ENCODE results near the gene MATN1.
A peak's percentile ranks its signal among the peaks of the same experiment; 100 is the strongest.

The MATN1 gene

DNA sequence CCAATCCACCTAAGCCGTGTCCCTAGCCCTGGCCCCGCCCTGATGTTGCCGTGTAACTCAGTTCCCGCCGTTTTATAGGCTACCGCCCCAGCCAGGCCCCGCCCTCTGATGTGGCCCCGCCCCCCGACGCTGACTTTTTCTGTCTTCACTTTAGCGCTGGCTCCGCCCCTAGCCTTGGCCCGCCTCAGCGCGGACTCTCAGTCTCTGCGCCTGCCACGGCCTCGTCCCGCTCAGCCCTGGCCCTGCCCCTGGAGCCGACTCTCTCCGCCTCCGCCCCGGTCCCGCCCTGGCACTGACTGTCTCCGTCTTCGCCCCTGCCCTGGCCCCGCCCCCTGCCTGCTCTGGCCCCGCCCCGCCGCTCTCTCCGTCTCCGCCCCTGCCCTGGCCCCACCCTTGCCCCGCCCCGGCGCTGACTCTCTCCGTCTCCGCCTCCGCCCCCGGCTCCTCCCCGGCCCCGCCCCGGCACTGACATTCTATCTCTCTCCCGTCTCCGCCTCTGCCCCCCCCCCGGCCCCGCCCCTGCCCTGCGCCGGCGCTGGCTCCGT lies 5.2 kb downstream of the MATN1 start:
- H3K27ac ChIP-seq (ENCODE audit: insufficient read depth, low read length, poor library complexity, severe bottlenecking), result peak overlapping the region; percentile 100
- H3K4me3 ChIP-seq (ENCODE audit: insufficient read depth, low read depth, low read length, poor library complexity, severe bottlenecking), result peak overlapping the region; percentile 33
- peaks cover 10% of the 10 kb centered on the region for H3K4me1 ChIP-seq (ENCODE audit: control insufficient read depth, insufficient read depth, low read length, poor library complexity, severe bottlenecking)
- no peaks in the 10 kb centered on the region for H3K9me3 ChIP-seq (ENCODE audit: control insufficient read depth, low read length)
- DNase-seq, result peak; percentile 99
- H3K27me3 ChIP-seq (replicated peaks; ENCODE audit: control insufficient read depth, insufficient read depth, low read length, poor library complexity, severe bottlenecking), result no peaks in the 10 kb centered on the region
- H3K36me3 ChIP-seq (ENCODE audit: control insufficient read depth, insufficient read depth, low read length), result no peaks in the 10 kb centered on the region

- Histone ChIP-seq H3K9me3 (ENCODE audit: control insufficient read depth, low read length) (no peaks in the 10 kb centered on the region), H3K27me3 (replicated peaks; ENCODE audit: control insufficient read depth, insufficient read depth, low read length, poor library complexity, severe bottlenecking) (no peaks in the 10 kb centered on the region)
- no peak for DNase-seq
Observed at GRCh38 chr1:30716646-30717045, 6.7 kb downstream of the MATN1 start.

GRCh38 chr1:30715886-30716285 lies 7.5 kb downstream of the MATN1 start:
- Histone ChIP-seq H3K4me3 (ENCODE audit: insufficient read depth, low read depth, low read length, poor library complexity, severe bottlenecking) (no peak overlapping the region), H3K27ac (ENCODE audit: insufficient read depth, low read length, poor library complexity, severe bottlenecking) (no peak overlapping the region), H3K9me3 (ENCODE audit: control insufficient read depth, low read length) (no peaks in the 10 kb centered on the region), H3K36me3 (ENCODE audit: control insufficient read depth, insufficient read depth, low read length) (no peaks in the 10 kb centered on the region), H3K4me1 (ENCODE audit: control insufficient read depth, insufficient read depth, low read length, poor library complexity, severe bottlenecking) (peaks cover 10% of the 10 kb centered on the region), H3K27me3 (replicated peaks; ENCODE audit: control insufficient read depth, insufficient read depth, low read length, poor library complexity, severe bottlenecking) (no peaks in the 10 kb centered on the region)
- DNase-seq, result no peak

More at GRCh38 chr1:30716646-30717045, 6.7 kb downstream of the MATN1 start:
- Histone ChIP-seq H3K27ac (ENCODE audit: insufficient read depth, low read length, poor library complexity, severe bottlenecking) (no peak overlapping the region), H3K4me3 (ENCODE audit: insufficient read depth, low read depth, low read length, poor library complexity, severe bottlenecking) (no peak overlapping the region), H3K36me3 (ENCODE audit: control insufficient read depth, insufficient read depth, low read length) (no peaks in the 10 kb centered on the region), H3K4me1 (ENCODE audit: control insufficient read depth, insufficient read depth, low read length, poor library complexity, severe bottlenecking) (peaks cover 10% of the 10 kb centered on the region)

- Histone ChIP-seq H3K4me1 (ENCODE audit: control insufficient read depth, insufficient read depth, low read length, poor library complexity, severe bottlenecking) (peaks cover 10% of the 10 kb centered on the region), H3K36me3 (ENCODE audit: control insufficient read depth, insufficient read depth, low read length) (no peaks in the 10 kb centered on the region), H3K9me3 (ENCODE audit: control insufficient read depth, low read length) (no peaks in the 10 kb centered on the region), H3K27ac (ENCODE audit: insufficient read depth, low read length, poor library complexity, severe bottlenecking) (no peak overlapping the region), H3K27me3 (replicated peaks; ENCODE audit: control insufficient read depth, insufficient read depth, low read length, poor library complexity, severe bottlenecking) (no peaks in the 10 kb centered on the region), H3K4me3 (ENCODE audit: insufficient read depth, low read depth, low read length, poor library complexity, severe bottlenecking) (no peak overlapping the region)
- DNase-seq, result no peak
Observed at GRCh38 chr1:30715216-30715615, 8.2 kb downstream of the MATN1 start.

DNA sequence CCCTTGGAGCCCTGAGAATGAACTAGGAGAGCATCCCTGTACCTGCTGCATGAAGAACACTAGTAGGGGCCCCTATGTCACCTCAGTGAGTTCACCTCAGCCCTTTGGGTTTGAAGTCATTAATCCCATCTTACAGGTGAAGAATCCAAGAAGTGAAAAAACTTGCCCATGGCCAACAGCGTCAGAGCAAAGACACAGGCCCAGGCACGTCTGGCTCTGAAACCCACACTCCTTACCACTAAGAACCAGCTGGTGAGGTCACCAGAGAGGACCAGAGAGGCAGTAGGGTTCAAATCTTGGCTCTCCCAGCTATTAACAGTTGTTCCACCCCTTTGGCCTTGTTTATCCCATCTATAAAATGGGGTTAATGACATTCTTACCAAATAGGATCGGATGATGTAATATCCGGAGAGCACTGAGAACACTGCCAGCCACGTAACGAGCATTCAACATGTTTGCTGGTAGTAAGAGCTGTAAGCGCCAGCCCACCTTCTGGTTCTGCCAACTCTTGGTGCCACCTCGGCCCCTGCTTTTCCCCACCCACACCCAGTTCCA lies 8.8 kb downstream of the MATN1 start:
- Histone ChIP-seq H3K27ac (ENCODE audit: insufficient read depth, low read length, poor library complexity, severe bottlenecking) (no peak overlapping the region), H3K27me3 (replicated peaks; ENCODE audit: control insufficient read depth, insufficient read depth, low read length, poor library complexity, severe bottlenecking) (no peaks in the 10 kb centered on the region), H3K4me1 (ENCODE audit: control insufficient read depth, insufficient read depth, low read length, poor library complexity, severe bottlenecking) (peaks cover 10% of the 10 kb centered on the region), H3K4me3 (ENCODE audit: insufficient read depth, low read depth, low read length, poor library complexity, severe bottlenecking) (no peak overlapping the region), H3K9me3 (ENCODE audit: control insufficient read depth, low read length) (no peaks in the 10 kb centered on the region), H3K36me3 (ENCODE audit: control insufficient read depth, insufficient read depth, low read length) (no peaks in the 10 kb centered on the region)
- DNase-seq, result no peak

DNA sequence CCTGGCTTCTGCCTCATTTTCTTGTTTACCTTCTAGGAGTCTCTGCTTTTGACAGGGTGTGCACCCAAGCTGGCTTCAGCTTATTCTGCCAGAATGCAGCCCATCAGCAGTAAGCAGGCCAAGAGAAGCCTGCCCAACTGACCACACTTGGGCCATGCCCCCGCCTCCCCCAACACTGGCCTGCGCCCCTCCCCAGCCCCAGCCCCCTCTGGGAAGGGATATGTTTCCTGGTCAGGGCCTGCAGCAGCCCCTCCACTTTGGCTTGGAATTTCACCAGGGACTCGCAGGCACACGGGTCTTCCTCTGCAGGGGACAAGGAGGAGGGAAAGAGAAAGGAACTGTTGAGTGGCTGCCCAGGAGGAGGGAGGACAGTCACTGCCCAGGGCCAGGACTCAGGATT lies 9.4 kb downstream of the MATN1 start:
- peaks cover 4% of the 10 kb centered on the region for H3K4me1 ChIP-seq (ENCODE audit: control insufficient read depth, insufficient read depth, low read length, poor library complexity, severe bottlenecking)
- no peak overlapping the region for H3K4me3 ChIP-seq (ENCODE audit: insufficient read depth, low read depth, low read length, poor library complexity, severe bottlenecking)
- H3K36me3 ChIP-seq (ENCODE audit: control insufficient read depth, insufficient read depth, low read length), result no peaks in the 10 kb centered on the region
- no peaks in the 10 kb centered on the region for H3K9me3 ChIP-seq (ENCODE audit: control insufficient read depth, low read length)
- no peaks in the 10 kb centered on the region for H3K27me3 ChIP-seq (replicated peaks; ENCODE audit: control insufficient read depth, insufficient read depth, low read length, poor library complexity, severe bottlenecking)
- no peak for DNase-seq
- H3K27ac ChIP-seq (ENCODE audit: insufficient read depth, low read length, poor library complexity, severe bottlenecking), result no peak overlapping the region

- no peak for DNase-seq
- Histone ChIP-seq H3K4me3 (ENCODE audit: insufficient read depth, low read depth, low read length, poor library complexity, severe bottlenecking) (no peak overlapping the region), H3K9me3 (ENCODE audit: control insufficient read depth, low read length) (no peaks in the 10 kb centered on the region), H3K36me3 (ENCODE audit: control insufficient read depth, insufficient read depth, low read length) (no peaks in the 10 kb centered on the region), H3K27ac (ENCODE audit: insufficient read depth, low read length, poor library complexity, severe bottlenecking) (no peak overlapping the region), H3K4me1 (ENCODE audit: control insufficient read depth, insufficient read depth, low read length, poor library complexity, severe bottlenecking) (no peaks in the 10 kb centered on the region), H3K27me3 (replicated peaks; ENCODE audit: control insufficient read depth, insufficient read depth, low read length, poor library complexity, severe bottlenecking) (peaks cover 3% of the 10 kb centered on the region)
Observed at GRCh38 chr1:30713311-30713710, 10.1 kb downstream of the MATN1 start.

DNA sequence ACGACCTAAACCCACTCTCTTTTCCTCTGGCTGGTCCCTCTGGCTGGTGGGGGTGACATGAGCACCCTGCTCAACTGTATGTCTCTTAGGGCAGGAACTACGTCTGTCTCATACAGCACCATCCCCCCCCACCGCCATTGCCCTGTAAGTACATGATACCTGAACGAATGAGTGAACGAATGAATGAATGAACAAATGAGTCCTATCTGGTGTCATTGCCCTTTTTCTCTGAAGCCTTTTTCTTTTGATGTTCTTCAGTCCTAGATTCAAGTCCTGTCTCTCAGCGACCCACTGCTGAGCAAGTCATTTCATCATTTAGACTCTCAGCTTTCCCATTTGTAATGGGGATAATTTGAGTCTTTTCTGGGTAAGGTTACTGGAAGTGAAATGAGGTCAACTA lies 10.8 kb downstream of the MATN1 start:
- no peaks in the 10 kb centered on the region for H3K36me3 ChIP-seq (ENCODE audit: control insufficient read depth, insufficient read depth, low read length)
- H3K27me3 ChIP-seq (replicated peaks; ENCODE audit: control insufficient read depth, insufficient read depth, low read length, poor library complexity, severe bottlenecking), result peaks cover 8% of the 10 kb centered on the region
- H3K4me3 ChIP-seq (ENCODE audit: insufficient read depth, low read depth, low read length, poor library complexity, severe bottlenecking), result no peak overlapping the region
- no peaks in the 10 kb centered on the region for H3K9me3 ChIP-seq (ENCODE audit: control insufficient read depth, low read length)
- H3K27ac ChIP-seq (ENCODE audit: insufficient read depth, low read length, poor library complexity, severe bottlenecking), result no peak overlapping the region
- H3K4me1 ChIP-seq (ENCODE audit: control insufficient read depth, insufficient read depth, low read length, poor library complexity, severe bottlenecking), result no peaks in the 10 kb centered on the region
- DNase-seq, result no peak

- H3K4me1 ChIP-seq (ENCODE audit: control insufficient read depth, insufficient read depth, low read length, poor library complexity, severe bottlenecking), result no peaks in the 10 kb centered on the region
- H3K27ac ChIP-seq (ENCODE audit: insufficient read depth, low read length, poor library complexity, severe bottlenecking), result no peak overlapping the region
- H3K27me3 ChIP-seq (replicated peaks; ENCODE audit: control insufficient read depth, insufficient read depth, low read length, poor library complexity, severe bottlenecking), result peaks cover 10% of the 10 kb centered on the region
Observed at GRCh38 chr1:30710407-30710806, 13.0 kb downstream of the MATN1 start.

GRCh38 chr1:30708361-30708728 lies 15.0 kb downstream of the MATN1 start:
- Histone ChIP-seq H3K4me1 (ENCODE audit: control insufficient read depth, insufficient read depth, low read length, poor library complexity, severe bottlenecking) (no peaks in the 10 kb centered on the region), H3K27ac (ENCODE audit: insufficient read depth, low read length, poor library complexity, severe bottlenecking) (no peak overlapping the region), H3K4me3 (ENCODE audit: insufficient read depth, low read depth, low read length, poor library complexity, severe bottlenecking) (no peak overlapping the region), H3K36me3 (ENCODE audit: control insufficient read depth, insufficient read depth, low read length) (no peaks in the 10 kb centered on the region), H3K27me3 (replicated peaks; ENCODE audit: control insufficient read depth, insufficient read depth, low read length, poor library complexity, severe bottlenecking) (peaks cover 10% of the 10 kb centered on the region), H3K9me3 (ENCODE audit: control insufficient read depth, low read length) (no peaks in the 10 kb centered on the region)
- DNase-seq, result no peak

More at GRCh38 chr1:30710407-30710806, 13.0 kb downstream of the MATN1 start:
- Histone ChIP-seq H3K36me3 (ENCODE audit: control insufficient read depth, insufficient read depth, low read length) (no peaks in the 10 kb centered on the region), H3K9me3 (ENCODE audit: control insufficient read depth, low read length) (no peaks in the 10 kb centered on the region), H3K4me3 (ENCODE audit: insufficient read depth, low read depth, low read length, poor library complexity, severe bottlenecking) (no peak overlapping the region)
- no peak for DNase-seq
